Measurements from ENCODE around the gene CTF1. TPM values are rescaled to one million over a fixed set of nuclear protein-coding genes. Genes with fewer than 3 reads are reported as not detected.

CTF1 gene
- total RNA-seq, 1 experiment from 2014 or later, result 1.4 TPM

GRCh38 chr16:30894540-30895368 is 1.7 kb upstream of the CTF1 start (continued):
- no peak for TF ChIP-seq SRF (IDR thresholded peaks at IDR 0.05; ENCODE audit: low read depth)
- TF ChIP-seq MAX (IDR thresholded peaks at IDR 0.05), result no peak

DNA sequence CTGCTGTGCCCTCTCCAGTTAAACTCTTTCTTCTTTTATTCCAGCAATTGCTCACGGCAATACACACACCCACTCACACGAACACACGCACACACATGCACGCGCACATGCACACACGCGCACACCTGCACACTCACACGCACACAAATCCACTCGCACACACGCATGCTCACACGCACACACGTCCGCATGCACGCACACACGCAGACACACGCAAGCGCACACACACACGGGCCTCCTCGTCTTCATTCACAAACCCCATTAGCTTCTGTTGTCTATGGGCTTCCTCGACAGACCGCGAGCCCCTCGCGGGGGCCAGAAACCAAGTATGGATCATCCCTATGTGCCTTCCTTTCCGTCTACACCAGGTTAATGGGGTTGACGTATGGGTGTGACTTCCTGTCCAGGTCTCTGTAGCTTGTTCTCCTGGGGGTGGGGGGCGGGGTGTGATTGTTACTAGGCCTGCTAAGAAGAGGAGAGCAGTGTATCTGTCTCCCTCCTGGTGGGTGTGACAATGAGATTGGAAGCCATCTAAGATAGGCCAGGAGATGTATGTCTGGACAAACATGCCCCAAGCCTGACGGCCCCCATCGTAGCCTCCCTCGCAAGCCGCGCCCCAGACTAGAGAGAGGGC is 670 bp upstream of the CTF1 start:
- Histone ChIP-seq H3K9me3 (ENCODE audit: control insufficient read depth in 1 of 2, insufficient read depth in 1 of 2, low read depth in 1 of 2, low read length in 2 of 2) (no peaks in the 10 kb centered on the region), H2AFZ (ENCODE audit: low read depth, low read length, poor library complexity, severe bottlenecking) (no peak overlapping the region), H3K27ac (ENCODE audit: low read depth, low read length) (peak overlapping the region; percentile 98), H3K4me2 (ENCODE audit: low read length) (peak overlapping the region; percentile 100), H3K4me3 (replicated peaks in 1 of 2; ENCODE audit: low read depth in 1 of 2, low read length in 2 of 2) (peak overlapping the region; percentile 60 to 79), H3K4me1 (ENCODE audit: control insufficient read depth in 1 of 2, insufficient read depth in 2 of 2, low read length in 2 of 2) (peaks cover 25 to 49% of the 10 kb centered on the region in 2 experiments), H3K27me3 (ENCODE audit: insufficient read depth, low read length) (no peaks in the 10 kb centered on the region), H3K36me3 (ENCODE audit: control insufficient read depth in 1 of 2, insufficient read depth in 2 of 2, low read length in 2 of 2) (peaks cover 5 to 6% of the 10 kb centered on the region in 2 experiments; a peak in 2 of 4 replicates), H3K79me2 (ENCODE audit: insufficient read depth, low read length) (peaks cover 15% of the 10 kb centered on the region), H4K20me1 (ENCODE audit: insufficient read depth) (no peaks in the 10 kb centered on the region), H3K9ac (ENCODE audit: low read length) (peak overlapping the region; percentile 77), H3K9me2 (ENCODE audit: insufficient read depth) (no peaks in the 10 kb centered on the region)
- intact Hi-C loops (cut with micrococcal nuclease), result loop anchor here (2.0 kb wide), 1 partner anchor 27 kb away; the partner anchor contains the start of gene FBXL19
- ATAC-seq (peak; percentile 6), DNase-seq (ENCODE audit: low read depth, low spot score) (peak; percentile 34)
- no TSS peak for BruUV-seq (replicated peaks)
- ChIA-PET CTCF (interaction anchor here (1.0 to 1.5 kb wide), 2 partner anchors 52 to 82 kb away, joined by 3 to 5 read pairs; no protein-coding TSS in a partner anchor), POLR2A (interaction anchor here (0.6 to 1.7 kb wide), 4 partner anchors 9 to 38 kb away, joined by 3 to 6 read pairs (median 4); partner anchors contain the start of gene FBXL19), RAD21 (ENCODE audit: low non-redundant PET in 1 of 2, low total read pairs in 2 of 2, uncharacterized antibody in 2 of 2, unreplicated experiment in 2 of 2) (interaction anchor here in 1 of 2 experiments (0.5 to 0.6 kb wide), 2 partner anchors 19 to 50 kb away, joined by 3 to 4 read pairs; no protein-coding TSS in a partner anchor)
- TF ChIP-seq ELF1 (IDR thresholded peaks at IDR 0.05; ENCODE audit: borderline replicate concordance, low read depth), result no peak
- TF ChIP-seq FOSL1 (IDR thresholded peaks at IDR 0.05; ENCODE audit: low read depth), result no peak
- no peak for TF ChIP-seq TCF7L2 (IDR thresholded peaks at IDR 0.05; ENCODE audit: borderline replicate concordance, extremely low read depth, insufficient read depth, insufficient read length)
- no peak for TF ChIP-seq ZFX (IDR thresholded peaks at IDR 0.05)
- no peak for TF ChIP-seq ZNF274 (IDR thresholded peaks at IDR 0.05; ENCODE audit: low read depth, low read length)

All from HCT116 (cell line).